ENCODE measurements around the gene DDX24. TPM values are rescaled to one million over a fixed set of nuclear protein-coding genes. Genes with fewer than 3 reads are reported as not detected.
"Not testable (repeated sequence)": the region's sequence is repeated elsewhere in the genome, so short reads cannot be mapped to it uniquely, and the experiment has no call there.

The DDX24 gene
- total RNA-seq, 1 donor from 2014 or later, result 65.8 TPM

DNA sequence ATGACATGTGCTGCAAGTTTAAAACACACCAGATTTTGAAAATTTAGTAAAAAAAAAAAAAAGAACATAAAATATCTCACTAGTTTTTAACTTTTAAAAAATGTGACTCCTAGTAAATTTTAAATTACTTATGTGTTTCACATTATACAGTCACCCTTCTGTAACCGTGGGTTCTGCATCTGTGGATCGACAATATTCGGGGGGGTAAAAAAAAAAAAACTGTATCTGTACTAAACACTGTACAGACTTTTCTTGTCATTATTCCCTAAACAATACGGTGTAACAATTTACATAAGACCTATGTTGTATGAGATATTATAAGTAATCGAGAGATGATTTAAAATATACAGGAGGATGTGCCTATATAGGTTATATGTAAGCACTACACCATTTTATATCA lies 3.2 kb downstream of the DDX24 start:
- Histone ChIP-seq H3K4me3 (ENCODE audit: low read depth, low read length) (no peak overlapping the region), H3K36me3 (ENCODE audit: control insufficient read depth, insufficient read depth, low read length) (peaks cover 12% of the 10 kb centered on the region), H3K27me3 (ENCODE audit: control insufficient read depth, insufficient read depth, low read length) (no peaks in the 10 kb centered on the region)
- no peak for DNase-seq (ENCODE audit: low read depth)
- TF ChIP-seq, protein P1, sequence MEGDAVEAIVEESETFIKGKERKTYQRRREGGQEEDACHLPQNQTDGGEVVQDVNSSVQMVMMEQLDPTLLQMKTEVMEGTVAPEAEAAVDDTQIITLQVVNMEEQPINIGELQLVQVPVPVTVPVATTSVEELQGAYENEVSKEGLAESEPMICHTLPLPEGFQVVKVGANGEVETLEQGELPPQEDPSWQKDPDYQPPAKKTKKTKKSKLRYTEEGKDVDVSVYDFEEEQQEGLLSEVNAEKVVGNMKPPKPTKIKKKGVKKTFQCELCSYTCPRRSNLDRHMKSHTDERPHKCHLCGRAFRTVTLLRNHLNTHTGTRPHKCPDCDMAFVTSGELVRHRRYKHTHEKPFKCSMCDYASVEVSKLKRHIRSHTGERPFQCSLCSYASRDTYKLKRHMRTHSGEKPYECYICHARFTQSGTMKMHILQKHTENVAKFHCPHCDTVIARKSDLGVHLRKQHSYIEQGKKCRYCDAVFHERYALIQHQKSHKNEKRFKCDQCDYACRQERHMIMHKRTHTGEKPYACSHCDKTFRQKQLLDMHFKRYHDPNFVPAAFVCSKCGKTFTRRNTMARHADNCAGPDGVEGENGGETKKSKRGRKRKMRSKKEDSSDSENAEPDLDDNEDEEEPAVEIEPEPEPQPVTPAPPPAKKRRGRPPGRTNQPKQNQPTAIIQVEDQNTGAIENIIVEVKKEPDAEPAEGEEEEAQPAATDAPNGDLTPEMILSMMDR (IDR thresholded peaks at IDR 0.05; ENCODE audit: insufficient read depth, low read length, severe bottlenecking), result no peak
- FAIRE-seq, result no peak

DNA sequence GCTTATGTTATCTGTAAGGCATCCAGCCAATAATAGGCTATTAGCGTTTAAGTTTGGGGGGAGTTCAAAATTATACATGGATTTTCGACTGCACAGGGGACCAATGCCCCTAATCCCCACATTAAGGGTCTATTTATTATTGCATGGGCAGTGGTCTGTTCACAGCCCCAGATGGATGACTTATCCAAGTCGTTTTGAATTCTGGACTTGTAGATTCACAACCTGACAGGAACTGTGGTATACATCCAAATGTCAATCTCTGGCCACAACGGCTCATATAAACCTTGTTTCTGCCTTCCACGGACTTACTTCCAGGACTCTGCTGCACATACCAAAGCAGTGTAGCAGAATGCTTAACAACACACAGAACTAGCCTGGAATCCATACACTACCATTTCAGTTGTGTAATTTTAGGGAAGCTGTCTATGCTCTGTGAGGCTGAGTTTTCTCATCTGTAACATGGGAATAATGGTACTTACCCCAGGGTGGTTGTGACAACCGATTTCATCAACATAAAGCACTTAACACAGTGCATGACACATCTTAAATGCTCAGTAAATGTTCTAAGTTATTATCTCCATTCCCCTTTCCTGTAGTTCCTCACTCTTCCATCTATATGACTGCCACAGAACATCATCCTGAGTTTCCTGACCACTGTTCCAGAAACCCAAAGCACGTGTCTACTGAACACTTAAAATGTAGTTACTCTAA lies 3.7 kb downstream of the DDX24 start:
- H3K27me3 ChIP-seq (ENCODE audit: control insufficient read depth, insufficient read depth, low read length), result no peaks in the 10 kb centered on the region
- DNase-seq (ENCODE audit: low read depth), result no peak
- no peak overlapping the region for H3K4me3 ChIP-seq (ENCODE audit: low read depth, low read length)
- peaks cover 12% of the 10 kb centered on the region for H3K36me3 ChIP-seq (ENCODE audit: control insufficient read depth, insufficient read depth, low read length)
- TF ChIP-seq, protein P1 (IDR thresholded peaks at IDR 0.05; ENCODE audit: insufficient read depth, low read length, severe bottlenecking), result no peak
- FAIRE-seq, result no peak

DNA sequence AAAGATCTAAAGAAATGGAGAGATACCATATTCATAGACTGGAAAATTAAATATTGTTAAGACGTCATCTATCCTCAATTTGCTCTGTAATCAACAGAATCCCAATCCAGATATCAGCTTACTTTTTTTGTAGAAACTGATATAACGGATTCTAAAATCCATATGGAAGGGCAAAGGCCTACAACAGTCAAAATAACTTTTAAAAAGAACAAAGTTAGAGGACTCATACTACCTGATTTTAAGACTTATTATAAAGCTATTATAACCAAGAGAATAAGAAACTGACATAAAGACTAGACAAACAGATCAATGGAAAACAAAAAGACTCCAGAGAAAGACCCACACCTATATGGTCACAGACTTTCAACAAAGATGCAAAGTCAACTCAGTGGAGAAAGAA lies 6.0 kb downstream of the DDX24 start:
- H3K27me3 ChIP-seq (ENCODE audit: control insufficient read depth, insufficient read depth, low read length), result no peaks in the 10 kb centered on the region
- FAIRE-seq, result no peak
- no peak overlapping the region for H3K4me3 ChIP-seq (ENCODE audit: low read depth, low read length)
- DNase-seq (ENCODE audit: low read depth), result no peak
- H3K36me3 ChIP-seq (ENCODE audit: control insufficient read depth, insufficient read depth, low read length), result peaks cover 12% of the 10 kb centered on the region
- TF ChIP-seq, protein P1 (IDR thresholded peaks at IDR 0.05; ENCODE audit: insufficient read depth, low read length, severe bottlenecking), result no peak

DNA sequence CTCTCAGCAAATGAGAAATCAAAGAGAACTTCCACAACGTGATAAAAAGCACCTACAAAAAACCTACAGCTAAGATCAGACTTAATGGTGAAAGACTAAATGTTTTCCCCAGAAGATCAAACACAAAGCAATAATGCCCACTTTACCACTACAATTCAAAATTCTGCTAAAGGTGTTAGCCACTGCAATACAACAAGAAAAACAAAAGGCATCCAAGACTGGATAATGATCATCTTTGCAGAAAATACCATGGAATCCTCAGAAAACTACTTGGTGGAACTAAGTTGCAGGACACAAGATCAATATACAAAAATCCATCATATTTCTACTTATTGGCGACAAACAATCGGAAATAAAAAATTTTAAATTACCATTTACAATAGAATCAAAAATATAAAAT lies 6.5 kb downstream of the DDX24 start:
- Histone ChIP-seq H3K4me3 (ENCODE audit: low read depth, low read length) (no peak overlapping the region), H3K36me3 (ENCODE audit: control insufficient read depth, insufficient read depth, low read length) (peaks cover 12% of the 10 kb centered on the region), H3K27me3 (ENCODE audit: control insufficient read depth, insufficient read depth, low read length) (no peaks in the 10 kb centered on the region)
- TF ChIP-seq, protein P1 (IDR thresholded peaks at IDR 0.05; ENCODE audit: insufficient read depth, low read length, severe bottlenecking), result no peak
- DNase-seq (ENCODE audit: low read depth) (no peak), FAIRE-seq (no peak)

DNA sequence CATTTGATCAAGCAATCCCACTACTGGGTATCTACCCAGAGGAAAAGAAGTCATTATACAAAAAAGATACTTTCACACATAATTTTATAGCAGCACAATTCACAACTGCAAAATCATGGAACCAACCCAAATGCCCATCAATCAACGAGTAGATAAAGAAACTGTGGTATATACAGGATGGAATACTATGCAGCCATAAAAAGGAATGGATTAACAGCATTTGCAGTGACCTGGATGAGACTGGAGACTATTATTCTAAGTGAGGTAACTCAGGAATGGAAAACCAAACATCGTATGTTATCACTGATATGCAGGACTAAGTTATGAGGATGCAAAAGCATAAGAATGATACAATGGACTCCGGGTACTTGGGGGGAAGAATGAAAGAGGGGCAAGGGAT lies 8.9 kb downstream of the DDX24 start:
- not testable (repeated sequence) for H3K27me3 ChIP-seq (ENCODE audit: control insufficient read depth, insufficient read depth, low read length); H3K36me3 ChIP-seq (ENCODE audit: control insufficient read depth, insufficient read depth, low read length); DNase-seq (ENCODE audit: low read depth); H3K4me3 ChIP-seq (ENCODE audit: low read depth, low read length); FAIRE-seq

DNA sequence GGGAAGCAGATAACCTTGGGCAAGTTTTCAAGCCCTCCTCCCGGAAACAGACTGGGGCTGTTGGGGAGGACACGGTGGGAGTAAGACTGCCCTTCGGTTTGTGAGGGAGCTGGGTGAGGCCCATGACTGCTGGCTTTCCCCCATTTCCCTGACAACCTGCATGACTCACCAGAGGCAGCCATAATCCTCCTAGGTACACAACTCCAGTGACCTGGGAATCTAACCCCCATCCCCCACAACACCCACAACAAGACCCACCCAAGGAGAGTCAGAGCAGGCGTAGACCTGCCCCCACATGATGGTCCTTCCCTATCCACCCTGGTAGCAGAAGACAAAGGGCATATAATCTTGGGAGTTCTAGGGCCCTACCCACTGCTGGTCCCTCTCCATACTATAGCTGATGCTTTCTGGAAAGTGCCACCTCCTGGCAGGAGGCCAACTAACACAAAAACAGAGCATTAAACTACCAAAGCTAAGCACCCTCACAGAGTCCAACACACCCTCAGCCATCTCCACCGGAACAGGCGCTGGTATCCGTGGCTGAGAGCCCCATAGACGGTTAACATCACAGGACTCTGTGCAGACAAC lies 14.8 kb downstream of the DDX24 start:
- FAIRE-seq (no peak), DNase-seq (ENCODE audit: low read depth) (peak; percentile 87)
- H3K36me3 ChIP-seq (ENCODE audit: control insufficient read depth, insufficient read depth, low read length), result peaks cover 2% of the 10 kb centered on the region
- H3K4me3 ChIP-seq (ENCODE audit: low read depth, low read length), result no peak overlapping the region
- no peaks in the 10 kb centered on the region for H3K27me3 ChIP-seq (ENCODE audit: control insufficient read depth, insufficient read depth, low read length)
- TF ChIP-seq, protein P1 (IDR thresholded peaks at IDR 0.05; ENCODE audit: insufficient read depth, low read length, severe bottlenecking), result no peak
